Neural progenitor cell (in vitro differentiated cells): ENCODE results near the gene GABRA5. TPM values are rescaled to one million over a fixed set of nuclear protein-coding genes. Genes with fewer than 3 reads are reported as not detected.
A peak's percentile ranks its signal among the peaks of the same experiment; 100 is the strongest.
"Not testable (repeated sequence)": the region's sequence is repeated elsewhere in the genome, so short reads cannot be mapped to it uniquely, and the experiment has no call there.

Source experiments
- DNase-seq: peaks from one replicate; pipeline ENCODE4 v3.0.0-alpha.2; 2016; ENCODE audit warnings: low spot score
- H2AFZ ChIP-seq: fragments of 200-600 bp; sonication (generic); replicated peaks from 2 replicates; pipeline ENCODE4 v1.6.1; 2016; ENCODE audit warnings: antibody characterized with exemption
- H3F3A ChIP-seq: fragments of 200-600 bp; sonication (generic); 2 replicates; pipeline ENCODE4 v1.6.1; 2016; ENCODE audit warnings: antibody characterized with exemption, low read depth
- H3K27ac ChIP-seq: fragments of 200-600 bp; sonication (generic); 2 replicates; pipeline ENCODE4 v1.5.1; 2016; ENCODE audit warnings: mild to moderate bottlenecking
- H3K27me3 ChIP-seq: fragments of 200-600 bp; sonication (generic); 2 replicates; pipeline ENCODE4 v1.6.1; 2016; ENCODE audit warnings: mild to moderate bottlenecking, moderate library complexity
- H3K36me3 ChIP-seq: fragments of 200-600 bp; sonication (generic); 2 replicates; pipeline ENCODE4 v1.5.1; 2016
- H3K4me1 ChIP-seq: fragments of 200-600 bp; sonication (generic); 2 replicates; pipeline ENCODE4 v1.6.1; 2016; ENCODE audit warnings: mixed run types
- H3K4me2 ChIP-seq: fragments of 200-600 bp; sonication (generic); 2 replicates; pipeline ENCODE4 v1.6.1; 2016
- H3K4me3 ChIP-seq: fragments of 200-600 bp; sonication (generic); 2 replicates; pipeline ENCODE4 v1.5.1; 2016
- H3K79me2 ChIP-seq: fragments of 200-600 bp; sonication (generic); 2 replicates; pipeline ENCODE4 v1.6.1; 2016; ENCODE audit warnings: low read depth
- H3K9ac ChIP-seq: fragments of 200-600 bp; sonication (generic); 2 replicates; pipeline ENCODE4 v1.6.1; 2016
- H3K9me3 ChIP-seq: fragments of 200-600 bp; sonication (generic); 2 replicates; pipeline ENCODE4 v1.5.1; 2016; ENCODE audit warnings: low read depth
- H4K20me1 ChIP-seq: fragments of 200-600 bp; sonication (generic); 2 replicates; pipeline ENCODE4 v1.6.1; 2016; ENCODE audit warnings: low read depth
- H3K27ac Mint-ChIP-seq: 3 replicates; pipeline ENCODE4 v1.8.0; 2021; ENCODE audit warnings: mixed read lengths
- H3K27me3 Mint-ChIP-seq: 2 replicates; pipeline ENCODE4 v1.8.0; 2022; ENCODE audit warnings: low read depth, mild to moderate bottlenecking, inconsistent platforms, moderate library complexity, mixed read lengths; ENCODE audit not compliant: insufficient read depth
- H3K36me3 Mint-ChIP-seq: 3 replicates; pipeline ENCODE4 v1.8.0; 2021; ENCODE audit warnings: mixed read lengths
- H3K4me1 Mint-ChIP-seq: 3 replicates; pipeline ENCODE4 v1.8.0; 2021; ENCODE audit warnings: mixed read lengths
- H3K4me3 Mint-ChIP-seq: 3 replicates; pipeline ENCODE4 v1.8.0; 2021; ENCODE audit warnings: mild to moderate bottlenecking, moderate library complexity, mixed read lengths
- H3K9me3 Mint-ChIP-seq: 3 replicates; pipeline ENCODE4 v1.8.0; 2020; ENCODE audit warnings: mixed read lengths
- EZH2 ChIP-seq: fragments of 200-600 bp; sonication (generic); IDR thresholded peaks from 2 replicates; pipeline ENCODE4 v1.6.1; 2017; ENCODE audit warnings: antibody characterized with exemption, mild to moderate bottlenecking, moderate library complexity
- EZH2phosphoT487 ChIP-seq: fragments of 200-600 bp; sonication (generic); IDR thresholded peaks from 2 replicates; pipeline ENCODE4 v1.6.1; 2017; ENCODE audit warnings: antibody characterized with exemption
- total RNA-seq: library from RNA; depleted of rRNA; stranded (reverse); fragments of >200 nt; gene quantifications from 2 replicates; pipeline ENCODE4 v1.2.3, GENCODE V29; 2015; ENCODE audit warnings: low replicate concordance
- TF ChIP-seq, protein P1 (sequence below): fragments of 200-600 bp; sonication (generic); IDR thresholded peaks from 2 replicates; pipeline ENCODE4 v1.5.1; 2017; ENCODE audit warnings: antibody characterized with exemption, mild to moderate bottlenecking

The GABRA5 gene
- 3.0 and 4.4 TPM in 2 replicates for total RNA-seq

DNA sequence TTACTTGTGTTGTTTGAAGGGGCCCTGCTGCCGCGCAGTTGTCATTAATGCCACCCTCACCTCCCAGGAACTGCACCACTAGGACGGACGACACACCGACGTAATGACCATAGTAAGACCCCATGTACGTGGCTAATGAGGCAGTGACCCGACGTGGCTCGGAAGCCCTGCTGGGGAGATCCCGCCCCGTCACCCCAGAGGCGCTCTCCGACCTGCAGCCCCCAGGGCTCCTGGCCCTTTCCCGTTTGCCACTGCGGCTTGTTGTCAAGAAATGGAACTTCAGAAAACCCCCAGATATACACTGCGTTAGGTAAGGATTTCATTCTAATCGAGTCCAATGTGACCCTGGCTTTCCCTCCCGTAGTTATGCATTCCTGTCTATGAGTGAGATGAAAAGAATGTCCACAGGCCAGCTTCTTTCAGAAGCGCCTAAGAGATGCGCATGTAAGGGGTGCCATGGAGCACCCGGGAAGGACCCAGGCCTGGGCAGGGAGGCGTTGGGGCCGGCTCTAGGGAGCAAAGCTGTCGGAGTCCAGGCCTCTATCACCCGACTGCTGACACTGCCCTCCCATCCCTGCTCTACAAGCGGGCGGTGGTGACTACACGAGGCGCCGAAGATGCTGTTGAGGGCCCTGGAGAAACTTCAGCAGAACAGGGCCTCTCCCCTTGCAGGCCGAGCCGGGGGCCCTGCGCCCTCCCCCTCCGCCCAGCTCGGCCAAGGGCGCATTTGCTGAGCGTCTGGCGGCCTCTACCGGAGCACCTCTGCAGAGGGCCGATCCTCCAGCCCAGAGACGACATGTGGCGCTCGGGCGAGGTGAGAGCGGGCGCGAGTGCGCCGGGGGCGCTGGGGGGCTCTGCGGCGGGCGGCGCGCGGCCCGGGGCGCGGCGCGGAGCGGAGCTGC, at the start of gene GABRA5:
GABRA5 (plus strand) TSS at position 765 of the 902 bp plus-strand sequence. CDS start 2,187 bp downstream, outside the sequence.
- Mint-ChIP-seq H3K9me3 (no peaks in the 10 kb centered on the region), H3K27me3 (peaks cover 31% of the 10 kb centered on the region), H3K36me3 (no peaks in the 10 kb centered on the region), H3K4me1 (peaks cover 9% of the 10 kb centered on the region), H3K4me3 (peak within 1 kb of the TSS; percentile 79), H3K27ac (no peak within 1 kb of the TSS)
- Histone ChIP-seq H3K79me2 (no peaks in the 10 kb centered on the region), H3K9me3 (no peaks in the 10 kb centered on the region), H3K4me1 (no peaks in the 10 kb centered on the region), H3F3A (no peaks in the 10 kb centered on the region), H3K27me3 (peaks cover 59% of the 10 kb centered on the region), H3K9ac (no peak within 1 kb of the TSS), H2AFZ (peak within 1 kb of the TSS; percentile 79), H3K4me3 (peak within 1 kb of the TSS; percentile 63), H3K27ac (no peak within 1 kb of the TSS), H3K4me2 (peak within 1 kb of the TSS; percentile 96), H3K36me3 (no peaks in the 10 kb centered on the region), H4K20me1 (no peaks in the 10 kb centered on the region)
- TF ChIP-seq EZH2 (peak; percentile 23), EZH2phosphoT487 (no peak)
- TF ChIP-seq, protein P1, sequence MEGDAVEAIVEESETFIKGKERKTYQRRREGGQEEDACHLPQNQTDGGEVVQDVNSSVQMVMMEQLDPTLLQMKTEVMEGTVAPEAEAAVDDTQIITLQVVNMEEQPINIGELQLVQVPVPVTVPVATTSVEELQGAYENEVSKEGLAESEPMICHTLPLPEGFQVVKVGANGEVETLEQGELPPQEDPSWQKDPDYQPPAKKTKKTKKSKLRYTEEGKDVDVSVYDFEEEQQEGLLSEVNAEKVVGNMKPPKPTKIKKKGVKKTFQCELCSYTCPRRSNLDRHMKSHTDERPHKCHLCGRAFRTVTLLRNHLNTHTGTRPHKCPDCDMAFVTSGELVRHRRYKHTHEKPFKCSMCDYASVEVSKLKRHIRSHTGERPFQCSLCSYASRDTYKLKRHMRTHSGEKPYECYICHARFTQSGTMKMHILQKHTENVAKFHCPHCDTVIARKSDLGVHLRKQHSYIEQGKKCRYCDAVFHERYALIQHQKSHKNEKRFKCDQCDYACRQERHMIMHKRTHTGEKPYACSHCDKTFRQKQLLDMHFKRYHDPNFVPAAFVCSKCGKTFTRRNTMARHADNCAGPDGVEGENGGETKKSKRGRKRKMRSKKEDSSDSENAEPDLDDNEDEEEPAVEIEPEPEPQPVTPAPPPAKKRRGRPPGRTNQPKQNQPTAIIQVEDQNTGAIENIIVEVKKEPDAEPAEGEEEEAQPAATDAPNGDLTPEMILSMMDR = peak; percentile 60
- DNase-seq = peak; percentile 86

DNA sequence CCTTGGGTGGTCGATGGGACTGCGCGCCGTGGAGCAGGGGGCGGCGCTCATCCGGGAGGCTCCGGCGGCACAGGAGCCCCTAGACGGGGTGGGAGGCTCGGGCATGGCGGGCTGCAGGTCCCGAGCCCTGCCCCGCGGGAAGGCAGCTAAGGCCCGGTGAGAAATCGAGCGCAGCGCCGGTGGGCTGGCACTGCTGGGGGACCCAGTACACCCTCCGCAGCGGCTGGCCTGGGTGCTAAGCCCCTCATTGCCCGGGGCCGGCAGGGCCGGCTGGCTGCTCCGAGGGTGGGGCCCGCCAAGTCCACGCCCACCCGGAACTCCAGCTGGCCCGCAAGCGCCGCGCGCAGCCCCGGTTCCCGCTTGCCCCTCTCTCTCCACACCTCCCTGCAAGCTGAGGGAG, 35.7 kb upstream of the GABRA5 start:
- not testable (repeated sequence) for H3K9me3 ChIP-seq, H3K4me1 Mint-ChIP-seq, H3K79me2 ChIP-seq, H3K27me3 ChIP-seq, DNase-seq, H2AFZ ChIP-seq, H3K4me1 ChIP-seq, H3K27ac ChIP-seq, H3K4me2 ChIP-seq, H3K4me3 ChIP-seq, H3K4me3 Mint-ChIP-seq, H3K36me3 Mint-ChIP-seq, H3K9ac ChIP-seq, H4K20me1 ChIP-seq, H3K27ac Mint-ChIP-seq, H3F3A ChIP-seq, H3K36me3 ChIP-seq, H3K27me3 Mint-ChIP-seq
- H3K9me3 Mint-ChIP-seq = peaks cover 12% of the 10 kb centered on the region

DNA sequence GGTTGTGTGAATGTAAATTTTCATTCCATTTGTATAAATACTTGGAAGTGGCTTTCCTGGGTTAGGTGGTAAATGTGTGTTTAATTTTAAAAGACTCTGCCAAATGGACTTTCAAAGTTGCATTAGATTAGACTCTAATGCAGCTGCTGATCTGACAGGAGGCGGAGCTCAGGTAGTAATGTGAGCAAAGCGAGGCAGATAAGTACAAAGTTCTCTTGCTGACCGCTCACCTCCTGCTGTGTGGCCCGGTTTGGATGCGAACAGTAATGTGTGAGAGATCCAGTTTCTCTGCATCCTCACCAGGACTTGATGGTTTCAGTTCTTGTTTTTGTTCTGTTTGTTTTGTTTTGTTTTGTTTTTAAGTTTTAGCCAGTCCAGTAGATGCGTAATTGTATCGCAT, 34.9 kb upstream of the GABRA5 start:
- Histone ChIP-seq H3K4me2 (no peak overlapping the region), H3K4me3 (no peak overlapping the region), H3F3A (no peaks in the 10 kb centered on the region), H3K4me1 (no peaks in the 10 kb centered on the region), H3K36me3 (no peaks in the 10 kb centered on the region), H3K27me3 (no peaks in the 10 kb centered on the region), H3K9me3 (peaks cover 3% of the 10 kb centered on the region), H2AFZ (no peak overlapping the region), H4K20me1 (no peaks in the 10 kb centered on the region), H3K9ac (no peak overlapping the region), H3K27ac (no peak overlapping the region), H3K79me2 (no peaks in the 10 kb centered on the region)
- no peak overlapping the region for H3K27ac Mint-ChIP-seq
- H3K9me3 Mint-ChIP-seq = peaks cover 19% of the 10 kb centered on the region
- TF ChIP-seq EZH2 (no peak), EZH2phosphoT487 (no peak)
- TF ChIP-seq, protein P1 = no peak
- H3K4me3 Mint-ChIP-seq = no peak overlapping the region
- H3K4me1 Mint-ChIP-seq = no peaks in the 10 kb centered on the region
- no peak for DNase-seq
- H3K27me3 Mint-ChIP-seq = no peaks in the 10 kb centered on the region
- no peaks in the 10 kb centered on the region for H3K36me3 Mint-ChIP-seq
